AG04449 (cell line): ENCODE data around the gene PLEKHH1.

Source experiments
- CTCF ChIA-PET: fragments of 350-600 bp; formaldehyde crosslinking; extraction: SDS; loops from one replicate; lab custom pipeline; 2021; ENCODE audit warnings: antibody characterized with exemption; lab: Yijun Ruan, JAX
- POLR2A ChIA-PET: fragments of 400-600, 350-600 bp; formaldehyde crosslinking; extraction: SDS; loops from one replicate; lab custom pipeline; 2020; ENCODE audit warnings: antibody characterized with exemption, inconsistent platforms; lab: Yijun Ruan, JAX
- DNase-seq: peaks from one replicate; pipeline ENCODE4 v3.0.0-alpha.2; 2010; ENCODE audit warnings: low read depth, low spot score
- H3K4me3 ChIP-seq: 2 replicates; pipeline ENCODE4 v1.5.1; 2011; ENCODE audit warnings: low read depth, mild to moderate bottlenecking, control low read depth, low read length
- CTCF ChIP-seq: IDR thresholded peaks from one replicate; pipeline ENCODE4 v1.5.1; 2011; ENCODE audit warnings: mild to moderate bottlenecking, moderate library complexity, low read length, control low read depth, inconsistent platforms; ENCODE audit not compliant: insufficient read depth; ENCODE audit errors: missing control alignments

The PLEKHH1 gene

GRCh38 chr14:67524634-67524963 lies 8.5 kb upstream of the PLEKHH1 start:
- DNase-seq = no peak
- ChIA-PET POLR2A (no interaction called here), CTCF (interaction anchor here (1.0 to 5.7 kb wide), 6 partner anchors 18 to 180 kb away, joined by 3 to 80 read pairs (median 18); partner anchors contain the start of gene RDH12)
- TF ChIP-seq CTCF = no peak
- no peak overlapping the region for H3K4me3 ChIP-seq

GRCh38 chr14:67525389-67525788 lies 7.7 kb upstream of the PLEKHH1 start:
- no peak for DNase-seq
- POLR2A ChIA-PET = no interaction called here
- TF ChIP-seq CTCF = no peak
- CTCF ChIA-PET = interaction anchor here (1.0 to 5.7 kb wide), 16 partner anchors 13 to 179 kb away, joined by 3 to 80 read pairs (median 8); partner anchors contain the start of gene RDH12
- no peak overlapping the region for H3K4me3 ChIP-seq

- no peak for DNase-seq
- ChIA-PET POLR2A (no interaction called here), CTCF (interaction anchor here (1.0 to 5.7 kb wide), 30 partner anchors 9 to 185 kb away, joined by 3 to 80 read pairs (median 7); partner anchors contain the start of genes ATP6V1D, EIF2S1, PIGH and RDH12)
- no peak for TF ChIP-seq CTCF
- H3K4me3 ChIP-seq = no peak overlapping the region
Measured at GRCh38 chr14:67526181-67526580, 6.9 kb upstream of the PLEKHH1 start.

GRCh38 chr14:67526676-67527459 lies 6.2 kb upstream of the PLEKHH1 start:
- peak; percentile 45 for TF ChIP-seq CTCF
- ChIA-PET CTCF (interaction anchor here (0.7 to 5.7 kb wide), 37 partner anchors 9 to 184 kb away, joined by 3 to 80 read pairs (median 6); partner anchors contain the start of genes ATP6V1D, EIF2S1, PIGH and RDH12), POLR2A (no interaction called here)
- no peak overlapping the region for H3K4me3 ChIP-seq
- DNase-seq = no peak

GRCh38 chr14:67527756-67528155 lies 5.3 kb upstream of the PLEKHH1 start:
- POLR2A ChIA-PET = no interaction called here
- no peak for TF ChIP-seq CTCF
- no peak for DNase-seq
- H3K4me3 ChIP-seq = no peak overlapping the region
- CTCF ChIA-PET = interaction anchor here (0.8 to 5.7 kb wide), 19 partner anchors 8 to 177 kb away, joined by 3 to 80 read pairs (median 7); partner anchors contain the start of gene RDH12

GRCh38 chr14:67528276-67528675 lies 4.8 kb upstream of the PLEKHH1 start:
- POLR2A ChIA-PET = no interaction called here
- CTCF ChIA-PET = interaction anchor here (0.8 to 5.7 kb wide), 15 partner anchors 9 to 176 kb away, joined by 3 to 80 read pairs (median 4); partner anchors contain the start of gene RDH12
- TF ChIP-seq CTCF = no peak
- DNase-seq = no peak
- H3K4me3 ChIP-seq = no peak overlapping the region
